Memory B cell (primary cell): ENCODE data around the gene TNFAIP2.
A peak's percentile ranks its signal among the peaks of the same experiment; 100 is the strongest.

Source experiments
- ATAC-seq: fragments of 150-1000 bp; cut with Tn5 transposase; 2 replicates; pipeline ENCODE4 v1.10.0; 2021; ENCODE audit warnings: low read depth, mild to moderate bottlenecking, moderate library complexity
- DNase-seq, 2 donors: peaks; one replicate each; pipeline ENCODE4 v3.0.0; 2022; ENCODE audit warnings: low spot score in 2 of 2
- H3K27ac Mint-ChIP-seq: one replicate; pipeline ENCODE4 v1.8.0; 2022; ENCODE audit warnings: mild to moderate bottlenecking, moderate library complexity, mixed read lengths
- H3K27me3 Mint-ChIP-seq: one replicate; pipeline ENCODE4 v1.8.0; 2022; ENCODE audit warnings: mixed read lengths
- H3K36me3 Mint-ChIP-seq: one replicate; pipeline ENCODE4 v1.8.0; 2022; ENCODE audit warnings: mild to moderate bottlenecking, mixed read lengths
- H3K4me1 Mint-ChIP-seq: one replicate; pipeline ENCODE4 v1.8.0; 2022; ENCODE audit warnings: mixed read lengths
- H3K4me3 Mint-ChIP-seq: one replicate; pipeline ENCODE4 v1.8.0; 2022; ENCODE audit warnings: mild to moderate bottlenecking, moderate library complexity, mixed read lengths
- H3K9me3 Mint-ChIP-seq: one replicate; pipeline ENCODE4 v1.8.0; 2022; ENCODE audit warnings: mixed read lengths

Gene TNFAIP2

DNA sequence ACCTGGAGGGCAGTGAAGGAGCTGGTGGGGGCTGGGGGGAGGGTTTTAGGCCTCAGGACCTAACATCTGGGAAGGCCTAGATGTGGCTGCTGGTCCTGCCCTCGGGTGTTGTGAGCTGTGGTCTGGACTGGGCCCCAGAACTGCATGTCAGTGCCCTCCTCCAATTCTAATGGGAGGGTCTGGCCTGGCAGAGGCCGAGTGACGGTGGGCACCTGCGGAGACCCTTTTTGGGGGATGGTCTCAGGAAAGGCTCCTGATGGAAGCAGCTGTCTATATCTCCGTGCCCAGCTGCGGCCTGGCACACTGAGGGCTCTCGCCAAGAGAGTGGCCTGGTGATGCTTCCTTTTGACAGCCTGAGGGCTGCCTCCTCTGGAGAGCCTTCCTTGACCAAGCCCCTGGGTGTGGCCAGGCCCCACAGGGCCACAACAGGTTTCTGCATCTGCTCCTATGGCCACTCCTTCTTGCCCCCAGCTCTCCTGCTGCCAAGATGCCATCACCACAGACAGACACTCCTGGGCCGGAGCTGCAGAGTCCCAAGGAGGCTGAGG lies 23.5 kb upstream of the TNFAIP2 start:
- ATAC-seq (no peak), DNase-seq (no peak)
- H3K27ac Mint-ChIP-seq: no peak overlapping the region
- H3K36me3 Mint-ChIP-seq: no peaks in the 10 kb centered on the region
- peaks cover 10% of the 10 kb centered on the region for H3K27me3 Mint-ChIP-seq
- no peak overlapping the region for H3K4me3 Mint-ChIP-seq
- H3K4me1 Mint-ChIP-seq: peaks cover 18% of the 10 kb centered on the region
- H3K9me3 Mint-ChIP-seq: no peaks in the 10 kb centered on the region

GRCh38 chr14:103100281-103101121 lies 22.8 kb upstream of the TNFAIP2 start:
- Mint-ChIP-seq H3K27me3 (peaks cover 14% of the 10 kb centered on the region), H3K27ac (no peak overlapping the region), H3K4me3 (peak overlapping the region; percentile 44), H3K9me3 (no peaks in the 10 kb centered on the region), H3K4me1 (peaks cover 23% of the 10 kb centered on the region), H3K36me3 (no peaks in the 10 kb centered on the region)
- DNase-seq: no peak
- ATAC-seq: peak; percentile 55

GRCh38 chr14:103101257-103101962 lies 21.9 kb upstream of the TNFAIP2 start:
- Mint-ChIP-seq H3K4me3 (peak overlapping the region; percentile 11), H3K27ac (no peak overlapping the region), H3K9me3 (no peaks in the 10 kb centered on the region), H3K27me3 (peaks cover 14% of the 10 kb centered on the region), H3K4me1 (peaks cover 27% of the 10 kb centered on the region), H3K36me3 (no peaks in the 10 kb centered on the region)
- ATAC-seq (no peak), DNase-seq (no peak)

- H3K4me1 Mint-ChIP-seq: peaks cover 24% of the 10 kb centered on the region
- no peak overlapping the region for H3K4me3 Mint-ChIP-seq
- no peaks in the 10 kb centered on the region for H3K36me3 Mint-ChIP-seq
- peaks cover 10% of the 10 kb centered on the region for H3K27me3 Mint-ChIP-seq
- H3K27ac Mint-ChIP-seq: no peak overlapping the region
- ATAC-seq: no peak
- DNase-seq: no peak
- H3K9me3 Mint-ChIP-seq: no peaks in the 10 kb centered on the region
Measured at GRCh38 chr14:103101963-103102688, 21.1 kb upstream of the TNFAIP2 start.

GRCh38 chr14:103102689-103103260 lies 20.5 kb upstream of the TNFAIP2 start:
- no peak overlapping the region for H3K27ac Mint-ChIP-seq
- H3K36me3 Mint-ChIP-seq: no peaks in the 10 kb centered on the region
- ATAC-seq (no peak), DNase-seq (no peak)
- no peak overlapping the region for H3K4me3 Mint-ChIP-seq
- H3K27me3 Mint-ChIP-seq: peaks cover 8% of the 10 kb centered on the region
- H3K4me1 Mint-ChIP-seq: peaks cover 24% of the 10 kb centered on the region
- H3K9me3 Mint-ChIP-seq: no peaks in the 10 kb centered on the region

DNA sequence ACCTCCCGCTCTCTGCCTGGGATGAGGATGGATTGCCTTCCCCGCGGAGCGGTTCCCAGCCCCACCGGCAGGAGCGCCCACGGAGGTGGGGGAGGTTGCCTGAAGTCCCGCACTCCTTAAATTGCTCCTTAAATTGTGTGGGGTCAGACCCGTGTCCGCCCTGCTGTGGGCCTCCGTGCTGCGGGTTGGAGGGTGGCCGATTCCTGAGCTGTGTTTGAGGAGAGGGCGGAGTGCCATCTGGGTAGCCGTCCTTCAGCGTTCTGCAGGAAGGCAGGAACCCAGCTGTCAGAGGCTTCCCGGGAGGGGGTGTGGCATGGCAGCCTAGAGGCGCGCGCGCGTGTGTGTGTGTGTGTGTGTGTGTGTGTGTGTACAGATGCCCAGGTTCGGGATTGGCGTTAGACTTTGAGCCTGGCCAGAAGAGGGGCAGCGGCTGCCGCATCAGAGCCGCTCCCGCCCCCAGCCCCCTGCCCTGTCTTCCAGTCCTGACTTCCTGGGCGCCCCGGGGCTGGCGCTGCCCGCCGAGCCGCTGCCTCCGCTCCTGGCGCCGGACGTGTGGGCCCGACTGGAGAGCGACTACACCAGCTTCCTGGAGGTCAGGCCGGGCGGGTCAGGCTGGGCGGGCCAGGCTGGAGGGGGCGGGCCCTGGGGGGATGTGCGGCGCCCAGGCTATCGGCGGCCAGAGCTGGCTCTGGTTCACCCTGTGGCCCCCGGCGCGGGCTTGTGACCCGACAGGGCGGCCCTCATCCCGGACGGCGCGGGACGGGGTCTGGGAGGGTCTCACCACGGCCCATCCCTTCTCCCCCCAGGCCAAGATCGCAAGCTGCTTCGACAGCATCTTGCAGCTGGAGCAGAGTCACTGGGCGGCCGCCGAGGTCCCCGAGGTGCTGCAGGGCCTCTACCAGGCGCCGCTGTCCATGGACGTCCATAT lies 19.5 kb upstream of the TNFAIP2 start:
- DNase-seq (no peak), ATAC-seq (no peak)
- no peaks in the 10 kb centered on the region for H3K36me3 Mint-ChIP-seq
- H3K27me3 Mint-ChIP-seq: peaks cover 8% of the 10 kb centered on the region
- H3K4me1 Mint-ChIP-seq: peaks cover 24% of the 10 kb centered on the region
- H3K27ac Mint-ChIP-seq: no peak overlapping the region
- no peaks in the 10 kb centered on the region for H3K9me3 Mint-ChIP-seq
- peak overlapping the region; percentile 45 for H3K4me3 Mint-ChIP-seq

- Mint-ChIP-seq H3K4me1 (peaks cover 24% of the 10 kb centered on the region), H3K36me3 (no peaks in the 10 kb centered on the region), H3K27me3 (peaks cover 8% of the 10 kb centered on the region), H3K4me3 (no peak overlapping the region), H3K27ac (no peak overlapping the region), H3K9me3 (no peaks in the 10 kb centered on the region)
- DNase-seq: no peak
- no peak for ATAC-seq
Measured at GRCh38 chr14:103104389-103104653, 18.9 kb upstream of the TNFAIP2 start.

DNA sequence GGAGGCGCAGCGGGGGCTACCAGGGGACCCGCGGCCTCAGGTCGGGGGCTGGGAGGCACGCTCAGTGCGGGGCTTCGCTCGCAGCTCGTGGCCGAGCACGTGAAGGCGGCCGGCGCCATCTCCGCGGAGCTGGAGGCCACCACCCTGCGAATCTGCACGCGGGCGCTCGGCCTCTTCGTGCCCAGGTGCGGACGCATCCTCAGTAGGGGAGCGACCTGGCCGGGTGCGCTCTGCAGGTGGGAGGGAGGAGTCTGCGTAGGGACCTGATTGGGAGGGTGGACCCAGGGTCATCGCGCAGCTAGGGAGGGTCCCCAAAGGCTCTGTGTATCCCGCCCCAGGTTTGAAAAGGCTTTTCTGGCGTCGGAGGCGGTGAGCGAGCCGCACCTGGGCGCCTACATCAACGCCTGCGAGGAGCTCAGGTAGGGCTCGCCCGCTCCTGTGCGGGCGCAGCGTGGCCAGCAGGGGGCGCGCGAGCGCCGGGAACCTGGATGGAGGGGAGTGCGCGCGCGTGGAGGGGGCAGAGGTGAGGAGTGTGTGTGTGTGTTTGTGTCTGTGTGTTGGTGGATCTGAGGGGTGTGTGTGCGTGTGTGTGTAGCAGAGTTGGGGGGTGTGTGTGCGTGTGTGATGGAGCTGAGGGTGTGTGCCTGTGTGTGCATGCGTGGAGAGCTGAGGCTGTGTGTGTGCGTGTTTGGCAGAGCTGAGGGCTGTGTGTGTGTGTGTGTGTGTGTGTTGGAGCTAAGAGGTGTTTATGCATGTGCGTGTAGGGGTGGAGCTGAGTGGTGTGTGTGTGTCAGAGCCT lies 18.4 kb upstream of the TNFAIP2 start:
- Mint-ChIP-seq H3K27ac (no peak overlapping the region), H3K36me3 (no peaks in the 10 kb centered on the region), H3K27me3 (peaks cover 11% of the 10 kb centered on the region), H3K9me3 (no peaks in the 10 kb centered on the region), H3K4me1 (peaks cover 27% of the 10 kb centered on the region), H3K4me3 (peak overlapping the region; percentile 2)
- peak; percentile 83 to 91 for DNase-seq
- ATAC-seq: peak; percentile 80

GRCh38 chr14:103105580-103106150 lies 17.6 kb upstream of the TNFAIP2 start:
- Mint-ChIP-seq H3K4me3 (no peak overlapping the region), H3K9me3 (no peaks in the 10 kb centered on the region), H3K27me3 (peaks cover 11% of the 10 kb centered on the region), H3K36me3 (no peaks in the 10 kb centered on the region), H3K27ac (no peak overlapping the region), H3K4me1 (peaks cover 22% of the 10 kb centered on the region)
- ATAC-seq: peak; percentile 56
- no peak for DNase-seq

GRCh38 chr14:103107455-103107854 lies 15.8 kb upstream of the TNFAIP2 start:
- peaks cover 29% of the 10 kb centered on the region for H3K4me1 Mint-ChIP-seq

DNA sequence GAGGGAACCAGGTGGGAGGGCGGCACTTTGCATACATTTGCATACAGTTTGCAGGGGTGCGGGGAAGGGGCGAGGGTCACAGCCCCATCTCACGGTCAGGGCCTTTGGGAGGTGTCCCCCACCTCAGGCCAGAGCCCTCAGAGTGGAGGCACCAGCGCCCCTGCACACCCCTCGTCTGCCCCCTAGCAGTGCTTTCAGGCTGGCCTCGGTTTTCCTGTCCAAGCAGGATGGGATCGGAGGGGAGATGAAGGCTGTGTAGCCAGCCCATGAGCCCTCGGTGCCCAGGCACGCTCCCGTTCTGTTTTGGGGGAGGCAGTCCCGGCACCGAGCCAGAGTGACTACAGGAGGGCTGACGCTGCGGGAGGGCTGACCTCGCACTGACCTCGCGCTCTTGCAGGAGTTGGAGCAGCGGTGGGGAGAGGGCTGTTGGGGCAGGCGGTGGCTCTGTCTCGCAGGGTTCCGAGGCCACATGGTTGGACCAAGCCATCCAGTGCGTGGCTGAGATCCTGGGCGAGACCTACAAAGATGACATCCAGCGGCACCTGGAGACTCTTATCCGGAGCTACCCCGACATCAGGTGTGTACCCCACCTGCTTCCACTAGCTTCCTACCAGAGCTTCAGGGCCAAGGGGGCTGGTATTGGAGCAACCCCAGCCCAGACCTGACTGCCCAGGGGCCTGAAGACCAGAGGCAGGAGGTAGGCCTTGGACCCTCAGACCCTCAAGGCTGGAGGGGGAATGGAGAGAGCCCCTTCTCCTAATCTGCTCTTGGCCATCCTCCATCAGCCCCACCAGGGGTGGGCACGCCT lies 15.1 kb upstream of the TNFAIP2 start:
- no peak overlapping the region for H3K4me3 Mint-ChIP-seq
- H3K36me3 Mint-ChIP-seq: no peaks in the 10 kb centered on the region
- H3K9me3 Mint-ChIP-seq: no peaks in the 10 kb centered on the region
- DNase-seq (no peak), ATAC-seq (no peak)
- peaks cover 13% of the 10 kb centered on the region for H3K27me3 Mint-ChIP-seq
- no peak overlapping the region for H3K27ac Mint-ChIP-seq
- H3K4me1 Mint-ChIP-seq: peaks cover 29% of the 10 kb centered on the region

More at GRCh38 chr14:103107455-103107854, 15.8 kb upstream of the TNFAIP2 start:
- ATAC-seq (no peak), DNase-seq (no peak)
- no peaks in the 10 kb centered on the region for H3K9me3 Mint-ChIP-seq
- no peaks in the 10 kb centered on the region for H3K36me3 Mint-ChIP-seq
- H3K4me3 Mint-ChIP-seq: no peak overlapping the region
- H3K27me3 Mint-ChIP-seq: peaks cover 13% of the 10 kb centered on the region
- H3K27ac Mint-ChIP-seq: no peak overlapping the region
